ENCODE data around the gene NEUROD2. TPM values are rescaled to one million over a fixed set of nuclear protein-coding genes. Genes with fewer than 3 reads are reported as not detected.
A peak's percentile ranks its signal among the peaks of the same experiment; 100 is the strongest.

The NEUROD2 gene
- total and polyA plus RNA-seq, 4 donors, result not detected

GRCh38 chr17:39638317-39638716 is 30.6 kb upstream of the NEUROD2 start:
- WGBS, 2 donors, result 89 to 90% methylated on average over 7 of the region's 7 CpGs
- no peaks in the 10 kb centered on the region for H3K27me3 ChIP-seq (ENCODE audit: control insufficient read depth in 1 of 2, insufficient read depth in 2 of 2, low read length in 1 of 2)
- ATAC-seq (ENCODE audit: low FRiP score) (no peak), DNase-seq (no peak)
- intact Hi-C loops (cut with DNase I), result loop anchor here (5.0 kb wide), 4 partner anchors 34 to 114 kb away; partner anchors contain the start of gene MIEN1 (in 1 of the 2)
- no peaks in the 10 kb centered on the region for H3K9me3 ChIP-seq (ENCODE audit: control insufficient read depth, low read length)
- H3K36me3 ChIP-seq (ENCODE audit: control insufficient read depth in 1 of 2, insufficient read depth in 2 of 2, low read length in 1 of 2), result no peaks in the 10 kb centered on the region
- H3K4me1 ChIP-seq (ENCODE audit: control insufficient read depth in 1 of 2, insufficient read depth in 2 of 2, low read length in 2 of 2), result no peaks in the 10 kb centered on the region
- H3K27ac ChIP-seq (ENCODE audit: low read depth in 1 of 2, low read length in 2 of 2), result no peak overlapping the region
- H3K4me3 ChIP-seq (ENCODE audit: low read length in 2 of 2), result no peak overlapping the region

GRCh38 chr17:39636927-39637736 is 29.4 kb upstream of the NEUROD2 start, which contains the start of gene STARD3:
Gene STARD3 (plus strand): TSS chr17:39637144. CDS start chr17:39653532, 16,388 bp downstream.
- intact Hi-C loops (cut with DNase I), result loop anchor here (5.0 kb wide), 4 partner anchors 35 to 115 kb away; partner anchors contain the start of gene MIEN1 (in 1 of the 2)
- WGBS, 2 donors, result 0% methylated on average over 60 to 69 of the region's 69 CpGs
- no peaks in the 10 kb centered on the region for H3K4me1 ChIP-seq (ENCODE audit: control insufficient read depth in 1 of 2, insufficient read depth in 2 of 2, low read length in 2 of 2)
- peak; percentile 96 to 98 for DNase-seq
- ATAC-seq (ENCODE audit: low FRiP score), result peak; percentile 94
- no peaks in the 10 kb centered on the region for H3K9me3 ChIP-seq (ENCODE audit: control insufficient read depth, low read length)
- H3K36me3 ChIP-seq (ENCODE audit: control insufficient read depth in 1 of 2, insufficient read depth in 2 of 2, low read length in 1 of 2), result no peaks in the 10 kb centered on the region
- H3K4me3 ChIP-seq (ENCODE audit: low read length in 2 of 2), result peak within 1 kb of the TSS; percentile 78 to 91
- H3K27me3 ChIP-seq (ENCODE audit: control insufficient read depth in 1 of 2, insufficient read depth in 2 of 2, low read length in 1 of 2), result no peaks in the 10 kb centered on the region
- peak within 1 kb of the TSS in 1 of 2 donors; percentile 55 for H3K27ac ChIP-seq (ENCODE audit: low read depth in 1 of 2, low read length in 2 of 2)

- Histone ChIP-seq H3K27ac (ENCODE audit: low read depth in 1 of 2, low read length in 2 of 2) (peak overlapping the region in 1 of 2 donors; percentile 55), H3K4me3 (ENCODE audit: low read length in 2 of 2) (peak overlapping the region; percentile 36 to 91), H3K36me3 (ENCODE audit: control insufficient read depth in 1 of 2, insufficient read depth in 2 of 2, low read length in 1 of 2) (no peaks in the 10 kb centered on the region), H3K9me3 (ENCODE audit: control insufficient read depth, low read length) (no peaks in the 10 kb centered on the region), H3K27me3 (ENCODE audit: control insufficient read depth in 1 of 2, insufficient read depth in 2 of 2, low read length in 1 of 2) (no peaks in the 10 kb centered on the region), H3K4me1 (ENCODE audit: control insufficient read depth in 1 of 2, insufficient read depth in 2 of 2, low read length in 2 of 2) (no peaks in the 10 kb centered on the region)
- intact Hi-C loops (cut with DNase I), result loop anchor here (5.0 kb wide), 4 partner anchors 36 to 116 kb away; partner anchors contain the start of gene MIEN1 (in 1 of the 2)
- DNase-seq (no peak), ATAC-seq (ENCODE audit: low FRiP score) (no peak)
- 24 to 25% methylated on average over 6 of the region's 6 CpGs for WGBS, 2 donors
Observed at GRCh38 chr17:39636587-39636926, 28.8 kb upstream of the NEUROD2 start.

GRCh38 chr17:39635614-39636176 is 28.0 kb upstream of the NEUROD2 start:
- WGBS, 2 donors, result 92 to 94% methylated on average over 8 of the region's 8 CpGs
- Histone ChIP-seq H3K9me3 (ENCODE audit: control insufficient read depth, low read length) (no peaks in the 10 kb centered on the region), H3K4me3 (ENCODE audit: low read length in 2 of 2) (no peak overlapping the region), H3K27me3 (ENCODE audit: control insufficient read depth in 1 of 2, insufficient read depth in 2 of 2, low read length in 1 of 2) (no peaks in the 10 kb centered on the region), H3K36me3 (ENCODE audit: control insufficient read depth in 1 of 2, insufficient read depth in 2 of 2, low read length in 1 of 2) (no peaks in the 10 kb centered on the region), H3K4me1 (ENCODE audit: control insufficient read depth in 1 of 2, insufficient read depth in 2 of 2, low read length in 2 of 2) (no peaks in the 10 kb centered on the region), H3K27ac (ENCODE audit: low read depth in 1 of 2, low read length in 2 of 2) (no peak overlapping the region)
- intact Hi-C loops (cut with DNase I), result loop anchor here (5.0 kb wide), 4 partner anchors 37 to 117 kb away; partner anchors contain the start of gene MIEN1 (in 1 of the 2)
- no peak for ATAC-seq (ENCODE audit: low FRiP score)
- no peak for DNase-seq

- ATAC-seq (ENCODE audit: low FRiP score) (no peak), DNase-seq (no peak)
- Histone ChIP-seq H3K27ac (ENCODE audit: low read depth in 1 of 2, low read length in 2 of 2) (no peak overlapping the region), H3K4me3 (ENCODE audit: low read length in 2 of 2) (no peak overlapping the region), H3K4me1 (ENCODE audit: control insufficient read depth in 1 of 2, insufficient read depth in 2 of 2, low read length in 2 of 2) (no peaks in the 10 kb centered on the region), H3K9me3 (ENCODE audit: control insufficient read depth, low read length) (no peaks in the 10 kb centered on the region), H3K27me3 (ENCODE audit: control insufficient read depth in 1 of 2, insufficient read depth in 2 of 2, low read length in 1 of 2) (no peaks in the 10 kb centered on the region), H3K36me3 (ENCODE audit: control insufficient read depth in 1 of 2, insufficient read depth in 2 of 2, low read length in 1 of 2) (no peaks in the 10 kb centered on the region)
- intact Hi-C loops (cut with DNase I), result no loop called here
- WGBS, 2 donors, result 46 to 52% methylated on average over 2 of the region's 2 CpGs
Observed at GRCh38 chr17:39634384-39634871, 26.7 kb upstream of the NEUROD2 start.

- WGBS, 2 donors, result 66 to 70% methylated on average over 8 of the region's 8 CpGs
- no peaks in the 10 kb centered on the region for H3K36me3 ChIP-seq (ENCODE audit: control insufficient read depth in 1 of 2, insufficient read depth in 2 of 2, low read length in 1 of 2)
- no peak for ATAC-seq (ENCODE audit: low FRiP score)
- intact Hi-C loops (cut with DNase I), result no loop called here
- no peaks in the 10 kb centered on the region for H3K27me3 ChIP-seq (ENCODE audit: control insufficient read depth in 1 of 2, insufficient read depth in 2 of 2, low read length in 1 of 2)
- H3K27ac ChIP-seq (ENCODE audit: low read depth in 1 of 2, low read length in 2 of 2), result no peak overlapping the region
- H3K4me1 ChIP-seq (ENCODE audit: control insufficient read depth in 1 of 2, insufficient read depth in 2 of 2, low read length in 2 of 2), result no peaks in the 10 kb centered on the region
- H3K4me3 ChIP-seq (ENCODE audit: low read length in 2 of 2), result no peak overlapping the region
- no peak for DNase-seq
- H3K9me3 ChIP-seq (ENCODE audit: control insufficient read depth, low read length), result no peaks in the 10 kb centered on the region
Observed at GRCh38 chr17:39633570-39634183, 26.0 kb upstream of the NEUROD2 start.

- intact Hi-C loops (cut with DNase I), result no loop called here
- WGBS, 2 donors, result 42 to 49% methylated on average over 11 to 13 of the region's 13 CpGs
Observed at GRCh38 chr17:39632153-39632941, 24.6 kb upstream of the NEUROD2 start.

GRCh38 chr17:39631403-39631802 is 23.7 kb upstream of the NEUROD2 start:
- DNase-seq, result no peak
- intact Hi-C loops (cut with DNase I), result no loop called here
- Histone ChIP-seq H3K4me1 (ENCODE audit: control insufficient read depth in 1 of 2, insufficient read depth in 2 of 2, low read length in 2 of 2) (no peaks in the 10 kb centered on the region), H3K36me3 (ENCODE audit: control insufficient read depth in 1 of 2, insufficient read depth in 2 of 2, low read length in 1 of 2) (no peaks in the 10 kb centered on the region), H3K27ac (ENCODE audit: low read depth in 1 of 2, low read length in 2 of 2) (no peak overlapping the region), H3K4me3 (ENCODE audit: low read length in 2 of 2) (no peak overlapping the region), H3K27me3 (ENCODE audit: control insufficient read depth in 1 of 2, insufficient read depth in 2 of 2, low read length in 1 of 2) (no peaks in the 10 kb centered on the region), H3K9me3 (ENCODE audit: control insufficient read depth, low read length) (no peaks in the 10 kb centered on the region)
- ATAC-seq (ENCODE audit: low FRiP score), result no peak
- 28 to 31% methylated on average over 6 of the region's 6 CpGs for WGBS, 2 donors

More at GRCh38 chr17:39632153-39632941, 24.6 kb upstream of the NEUROD2 start:
- no peak overlapping the region for H3K27ac ChIP-seq (ENCODE audit: low read depth in 1 of 2, low read length in 2 of 2)
- no peaks in the 10 kb centered on the region for H3K4me1 ChIP-seq (ENCODE audit: control insufficient read depth in 1 of 2, insufficient read depth in 2 of 2, low read length in 2 of 2)
- no peaks in the 10 kb centered on the region for H3K27me3 ChIP-seq (ENCODE audit: control insufficient read depth in 1 of 2, insufficient read depth in 2 of 2, low read length in 1 of 2)
- no peak overlapping the region for H3K4me3 ChIP-seq (ENCODE audit: low read length in 2 of 2)
- H3K36me3 ChIP-seq (ENCODE audit: control insufficient read depth in 1 of 2, insufficient read depth in 2 of 2, low read length in 1 of 2), result no peaks in the 10 kb centered on the region
- no peak for DNase-seq
- H3K9me3 ChIP-seq (ENCODE audit: control insufficient read depth, low read length), result no peaks in the 10 kb centered on the region
- ATAC-seq (ENCODE audit: low FRiP score), result no peak
